B cell (primary cell): ENCODE data around the gene ITGA5.

Experiments
- CTCF ChIP-seq: fragments of 200-600 bp; IDR thresholded peaks from one replicate; pipeline ENCODE4 v1.8.0; 2022; ENCODE audit warnings: antibody characterized with exemption, mild to moderate bottlenecking
- EZH2 ChIP-seq: IDR thresholded peaks from 2 replicates; pipeline ENCODE4 v1.6.1; 2012; ENCODE audit warnings: borderline replicate concordance, low read depth, mild to moderate bottlenecking, moderate library complexity, low read length; ENCODE audit not compliant: insufficient read depth, poor library complexity, severe bottlenecking

DNA sequence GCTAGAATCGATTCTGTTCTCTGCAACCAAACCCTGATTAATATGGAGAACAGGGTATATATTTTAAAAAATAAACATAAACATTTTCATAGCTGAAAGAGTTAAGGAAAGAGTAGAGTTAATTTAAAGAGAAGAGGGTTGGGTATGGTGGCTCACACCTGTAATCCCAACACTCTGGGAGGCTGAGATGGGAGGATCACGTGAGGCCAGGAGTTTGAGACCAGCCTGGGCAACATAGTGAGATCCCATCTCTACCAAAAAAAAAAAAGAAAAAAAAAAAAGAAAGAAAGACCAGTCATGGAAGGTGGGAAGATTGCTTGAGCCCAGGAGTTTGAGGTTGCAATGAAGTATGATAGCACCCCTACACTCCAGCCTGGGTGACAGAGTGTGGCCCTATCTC lies 28.9 kb upstream of the ITGA5 start:
- TF ChIP-seq CTCF (no peak), EZH2 (no peak)
